AG10803 (cell line): ENCODE results near the gene VOPP1.

Experiments used
- DNase-seq: peaks from one replicate; pipeline ENCODE4 v3.0.0; 2010; ENCODE audit warnings: low read depth
- H3K4me3 ChIP-seq: 2 replicates; pipeline ENCODE4 v1.5.1; 2011; ENCODE audit warnings: mild to moderate bottlenecking, low read length, control low read depth
- TF ChIP-seq, protein P1 (sequence below): conservative IDR thresholded peaks from 2 replicates; pipeline ENCODE4 v1.5.1; 2011; ENCODE audit warnings: mild to moderate bottlenecking, low read length, control low read depth, inconsistent platforms

Gene VOPP1

DNA sequence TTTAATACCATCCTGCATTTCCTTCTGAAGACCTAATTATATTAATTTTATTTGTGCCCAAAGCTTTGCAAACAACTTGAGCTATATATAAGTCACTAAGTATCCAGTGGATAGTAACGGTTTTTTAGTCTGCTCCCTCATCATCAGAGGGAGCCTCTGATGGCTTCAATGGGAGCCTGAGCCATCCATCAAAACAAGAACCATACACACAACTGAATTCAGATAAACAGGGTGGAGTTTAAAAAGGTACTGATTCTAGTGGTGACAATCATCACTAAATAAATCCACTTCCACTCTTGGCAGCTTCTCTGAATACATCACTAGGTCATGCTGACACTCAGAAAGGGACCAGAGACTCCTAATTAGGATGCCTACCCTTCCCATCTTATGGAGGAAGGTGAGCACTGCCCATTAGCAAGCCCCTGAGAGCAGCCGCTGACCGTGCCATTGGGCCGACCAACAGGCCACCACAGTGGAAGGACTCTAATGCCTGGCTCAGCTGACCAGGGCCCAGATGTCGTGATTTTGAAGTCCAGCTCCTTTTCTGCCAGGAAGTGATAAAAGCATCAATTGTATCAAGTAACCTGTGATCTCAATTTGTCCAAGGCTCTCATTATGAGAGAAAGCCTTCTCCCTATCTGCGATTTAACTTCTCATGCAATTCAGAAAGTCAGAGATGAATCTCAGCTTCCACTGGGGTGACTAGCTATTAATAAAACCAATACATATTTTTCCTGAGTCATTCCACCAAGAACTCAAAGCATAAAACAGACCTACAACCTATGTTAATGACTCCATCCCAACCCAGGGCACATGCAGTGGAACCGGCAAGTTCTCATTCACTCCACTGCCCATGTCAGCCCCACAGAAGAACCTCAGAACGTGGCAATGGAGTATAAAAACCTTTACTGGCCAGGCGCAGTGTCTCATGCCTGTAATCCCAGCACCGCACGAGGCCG, 13.1 kb downstream of the VOPP1 start:
- no peak overlapping the region for H3K4me3 ChIP-seq
- no peak for DNase-seq
- TF ChIP-seq, protein P1, sequence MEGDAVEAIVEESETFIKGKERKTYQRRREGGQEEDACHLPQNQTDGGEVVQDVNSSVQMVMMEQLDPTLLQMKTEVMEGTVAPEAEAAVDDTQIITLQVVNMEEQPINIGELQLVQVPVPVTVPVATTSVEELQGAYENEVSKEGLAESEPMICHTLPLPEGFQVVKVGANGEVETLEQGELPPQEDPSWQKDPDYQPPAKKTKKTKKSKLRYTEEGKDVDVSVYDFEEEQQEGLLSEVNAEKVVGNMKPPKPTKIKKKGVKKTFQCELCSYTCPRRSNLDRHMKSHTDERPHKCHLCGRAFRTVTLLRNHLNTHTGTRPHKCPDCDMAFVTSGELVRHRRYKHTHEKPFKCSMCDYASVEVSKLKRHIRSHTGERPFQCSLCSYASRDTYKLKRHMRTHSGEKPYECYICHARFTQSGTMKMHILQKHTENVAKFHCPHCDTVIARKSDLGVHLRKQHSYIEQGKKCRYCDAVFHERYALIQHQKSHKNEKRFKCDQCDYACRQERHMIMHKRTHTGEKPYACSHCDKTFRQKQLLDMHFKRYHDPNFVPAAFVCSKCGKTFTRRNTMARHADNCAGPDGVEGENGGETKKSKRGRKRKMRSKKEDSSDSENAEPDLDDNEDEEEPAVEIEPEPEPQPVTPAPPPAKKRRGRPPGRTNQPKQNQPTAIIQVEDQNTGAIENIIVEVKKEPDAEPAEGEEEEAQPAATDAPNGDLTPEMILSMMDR, result no peak

DNA sequence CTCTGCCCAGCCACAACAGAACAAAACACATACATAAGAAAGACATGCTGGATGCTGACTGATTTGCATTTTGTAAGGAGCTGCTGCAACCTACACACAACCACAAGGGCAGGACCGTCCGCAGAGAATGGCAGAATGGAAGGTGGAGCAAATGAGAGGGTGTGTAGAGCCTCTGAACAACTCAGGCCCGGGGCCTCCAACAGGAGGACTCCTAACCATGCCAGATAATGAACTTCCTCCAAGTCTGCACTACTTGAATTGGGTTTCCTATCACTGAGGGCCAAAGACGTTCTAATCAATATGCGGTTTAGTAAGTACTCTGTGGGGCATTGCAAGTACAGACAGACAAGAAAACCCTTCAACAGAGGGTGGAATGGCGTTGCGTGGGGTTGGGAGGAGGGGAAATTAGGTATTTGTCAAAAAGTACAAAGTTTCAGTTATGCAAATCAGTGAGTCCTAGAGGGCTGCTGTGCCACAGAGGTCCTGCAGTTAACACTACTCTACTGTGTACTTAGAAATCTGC, 14.6 kb downstream of the VOPP1 start:
- H3K4me3 ChIP-seq, result no peak overlapping the region
- DNase-seq, result no peak
- TF ChIP-seq, protein P1, result no peak

DNA sequence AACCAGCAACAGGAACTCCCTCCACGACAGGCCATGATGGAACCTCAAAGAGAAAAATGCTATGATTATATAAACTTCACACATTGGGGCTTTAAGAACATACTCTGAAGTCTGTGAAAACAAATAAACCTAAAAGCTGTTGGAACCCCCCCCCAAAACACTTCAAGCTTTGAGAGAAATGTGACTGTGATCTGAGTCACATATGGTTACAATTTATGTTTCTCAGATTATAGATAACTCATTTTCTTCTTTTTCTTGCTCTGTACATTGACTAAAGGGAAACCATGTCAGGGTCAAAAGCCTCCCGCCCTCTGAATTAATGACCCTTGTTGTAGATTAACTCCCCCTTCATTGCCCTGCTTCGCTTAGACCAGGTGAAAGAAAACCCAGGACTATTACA, 15.8 kb downstream of the VOPP1 start:
- no peak overlapping the region for H3K4me3 ChIP-seq
- TF ChIP-seq, protein P1, result no peak

DNA sequence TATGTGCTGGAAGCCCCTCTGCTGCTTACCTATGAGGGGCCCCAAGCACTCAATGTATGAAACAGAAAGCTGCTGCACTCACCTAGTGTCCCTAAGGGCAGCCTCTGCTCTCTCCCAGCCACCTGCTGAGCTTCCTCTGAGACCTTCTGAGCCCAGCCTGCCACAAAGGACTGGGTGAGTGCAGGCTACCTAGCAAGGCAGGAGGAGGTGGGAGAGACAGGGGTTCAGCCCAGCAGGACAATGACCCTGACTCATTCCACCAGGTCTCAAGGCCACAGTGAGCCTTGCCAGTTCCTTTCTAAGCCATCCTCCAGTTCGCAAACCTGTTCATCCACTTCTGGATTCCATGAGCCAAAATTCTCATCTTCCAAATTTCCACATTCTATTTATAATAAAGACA, 16.3 kb downstream of the VOPP1 start:
- DNase-seq, result no peak
- TF ChIP-seq, protein P1, result no peak
- H3K4me3 ChIP-seq, result no peak overlapping the region

More for the DNA sequence above, 15.8 kb downstream of the VOPP1 start:
- no peak for DNase-seq

DNA sequence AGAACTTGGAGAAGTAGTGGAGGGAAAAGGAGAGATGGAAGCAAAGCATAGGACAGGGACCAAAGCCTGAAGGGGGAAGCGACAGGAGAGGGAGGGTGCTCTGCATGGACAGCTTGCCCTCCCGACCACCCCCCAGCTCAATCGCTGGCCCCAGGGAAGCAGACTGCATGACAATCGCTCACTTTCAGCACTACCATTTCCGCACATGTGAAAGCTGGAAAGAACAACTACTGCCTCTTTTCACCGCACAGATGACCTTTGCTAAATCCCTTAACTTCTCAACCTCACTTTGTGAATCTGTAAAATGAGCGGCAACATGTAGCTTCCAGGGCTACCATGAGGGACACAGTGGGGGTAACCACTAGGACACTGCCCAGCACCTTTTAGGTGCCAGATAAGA, 17.1 kb downstream of the VOPP1 start:
- TF ChIP-seq, protein P1, result no peak
- no peak overlapping the region for H3K4me3 ChIP-seq
- DNase-seq, result no peak

DNA sequence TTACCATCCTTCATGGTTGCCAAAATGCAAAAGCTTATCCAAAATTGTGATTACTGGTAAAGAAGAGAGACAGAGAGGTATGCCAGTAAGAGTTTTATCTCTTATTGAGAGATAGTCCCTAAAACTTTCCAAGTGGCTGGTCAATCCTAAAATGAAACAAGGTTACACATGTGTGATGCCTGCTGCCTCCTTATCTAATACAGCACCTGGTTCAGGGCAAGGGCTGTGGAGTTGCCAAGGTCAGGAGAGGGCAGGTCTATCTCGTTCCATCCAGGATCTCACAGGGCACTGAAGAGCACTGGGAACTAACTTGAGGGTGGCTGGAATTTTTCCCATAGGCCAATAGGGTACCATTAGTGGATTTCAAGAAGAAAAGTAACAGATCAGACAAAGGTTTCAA, 18.3 kb downstream of the VOPP1 start:
- TF ChIP-seq, protein P1, result no peak
- DNase-seq, result no peak
- no peak overlapping the region for H3K4me3 ChIP-seq

DNA sequence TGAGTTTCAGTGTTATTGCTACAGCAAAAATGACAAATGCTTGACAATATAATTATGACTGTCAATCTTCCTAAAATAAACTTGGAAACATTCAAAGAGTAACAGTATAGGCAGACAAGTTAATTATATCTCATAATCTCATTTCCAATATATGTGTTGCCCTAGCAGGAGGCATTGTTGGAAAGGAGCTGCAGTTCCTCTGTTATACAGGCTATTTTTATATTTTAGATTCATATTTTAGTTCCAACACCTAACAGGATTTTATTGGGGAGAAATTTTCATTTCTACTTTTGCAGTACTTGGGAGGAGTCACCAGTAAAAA, 19.3 kb downstream of the VOPP1 start:
- TF ChIP-seq, protein P1, result no peak
- no peak for DNase-seq
- H3K4me3 ChIP-seq, result no peak overlapping the region
